ENCODE results near the gene PADI3. TPM values are rescaled to one million over a fixed set of nuclear protein-coding genes. Genes with fewer than 3 reads are reported as not detected.

Gene PADI3
- total RNA-seq, 1 experiment from 2014 or later, result 0.61 TPM

GRCh38 chr1:17228619-17229018, 20.3 kb upstream of the PADI3 start (continued):
- TF ChIP-seq ZNF317 (CRISPR knock-in tag; IDR thresholded peaks at IDR 0.05; ENCODE audit: borderline replicate concordance, low read depth), result no peak
- TF ChIP-seq SMAD4 (CRISPR knock-in tag; IDR thresholded peaks at IDR 0.05), result no peak
- no peak for TF ChIP-seq FOXP1 (CRISPR knock-in tag; IDR thresholded peaks at IDR 0.05; ENCODE audit: borderline replicate concordance)
- TF ChIP-seq NR3C1 (CRISPR knock-in tag; conservative IDR thresholded peaks at IDR 0.05; ENCODE audit: low read depth), result no peak
- no peak for TF ChIP-seq ZNF263 (CRISPR knock-in tag; IDR thresholded peaks at IDR 0.05; ENCODE audit: low read depth)
- no peak for TF ChIP-seq ZNF232 (CRISPR knock-in tag; IDR thresholded peaks at IDR 0.05)
- no peak for TF ChIP-seq ESRRA (CRISPR knock-in tag; IDR thresholded peaks at IDR 0.05; ENCODE audit: borderline replicate concordance)
- no peak for TF ChIP-seq MYBL2 (CRISPR knock-in tag; IDR thresholded peaks at IDR 0.05)

DNA sequence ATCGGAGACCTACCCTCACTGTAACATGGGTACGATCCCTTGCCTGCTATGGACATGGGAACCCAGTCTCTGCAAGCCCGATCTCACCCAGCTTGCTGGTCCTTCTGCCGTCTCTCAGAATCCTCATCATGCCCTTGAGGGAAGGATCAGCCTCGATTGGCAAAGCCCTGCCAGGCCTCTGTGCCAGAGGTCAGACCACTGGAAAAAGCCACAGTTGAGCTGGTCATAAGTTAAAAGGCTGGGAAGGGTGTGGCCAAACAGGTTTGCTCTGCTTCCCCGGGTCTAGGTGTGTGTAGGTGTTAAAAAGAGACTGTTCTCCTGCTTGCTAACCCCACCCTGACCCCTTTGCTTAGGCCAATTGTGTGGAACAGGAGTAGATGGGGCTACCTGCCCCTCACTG, 19.5 kb upstream of the PADI3 start:
- ATAC-seq (no peak), DNase-seq (ENCODE audit: low spot score) (no peak)
- Mint-ChIP-seq H3K27me3 (ENCODE audit: low read depth) (peaks cover 3% of the 10 kb centered on the region; the same call in 1 of the 2 replicates), H3K4me3 (no peak overlapping the region), H3K36me3 (no peaks in the 10 kb centered on the region), H3K9me3 (no peaks in the 10 kb centered on the region), H3K27ac (no peak overlapping the region), H3K4me1 (peaks cover 13% of the 10 kb centered on the region)
- ChIA-PET CTCF (interaction anchor here (2.6 kb wide), 1 partner anchor 103 kb away, joined by 10 read pairs; no protein-coding TSS in a partner anchor), POLR2A (no interaction called here)
- TF ChIP-seq RORB (CRISPR knock-in tag; IDR thresholded peaks at IDR 0.05) (no peak), JUN (CRISPR knock-in tag; IDR thresholded peaks at IDR 0.05) (no peak), ZNF121 (CRISPR knock-in tag; IDR thresholded peaks at IDR 0.05) (no peak)
- TF ChIP-seq, protein P1, sequence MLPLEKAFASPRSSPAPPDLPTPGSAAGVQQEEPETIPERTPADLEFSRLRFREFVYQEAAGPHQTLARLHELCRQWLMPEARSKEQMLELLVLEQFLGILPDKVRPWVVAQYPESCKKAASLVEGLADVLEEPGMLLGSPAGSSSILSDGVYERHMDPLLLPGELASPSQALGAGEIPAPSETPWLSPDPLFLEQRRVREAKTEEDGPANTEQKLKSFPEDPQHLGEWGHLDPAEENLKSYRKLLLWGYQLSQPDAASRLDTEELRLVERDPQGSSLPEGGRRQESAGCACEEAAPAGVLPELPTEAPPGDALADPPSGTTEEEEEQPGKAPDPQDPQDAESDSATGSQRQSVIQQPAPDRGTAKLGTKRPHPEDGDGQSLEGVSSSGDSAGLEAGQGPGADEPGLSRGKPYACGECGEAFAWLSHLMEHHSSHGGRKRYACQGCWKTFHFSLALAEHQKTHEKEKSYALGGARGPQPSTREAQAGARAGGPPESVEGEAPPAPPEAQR (CRISPR knock-in tag; IDR thresholded peaks at IDR 0.05), result no peak

DNA sequence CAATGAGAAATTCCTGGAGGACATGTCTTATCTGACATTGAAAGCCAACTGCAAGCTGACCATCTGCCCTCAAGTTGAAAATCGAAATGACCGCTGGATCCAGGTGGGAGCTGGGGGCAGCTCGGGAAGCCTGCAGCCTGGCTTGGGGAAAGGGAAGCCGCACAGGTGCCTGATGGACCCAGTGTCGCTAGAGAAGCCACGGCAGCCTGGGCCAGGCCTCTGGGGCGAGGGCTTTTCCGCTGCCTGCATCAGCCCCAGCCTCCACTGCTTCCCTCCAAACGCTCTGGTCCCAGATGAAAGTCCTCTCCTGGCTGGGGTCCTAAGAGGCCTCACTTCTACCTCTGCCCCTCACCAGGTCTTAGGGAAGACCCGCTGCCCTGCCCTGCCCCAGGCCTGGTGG, 18.8 kb upstream of the PADI3 start:
- CTCF ChIA-PET, result interaction anchor here (1.1 to 2.6 kb wide), 2 partner anchors 104 kb away, joined by 3 to 10 read pairs; no protein-coding TSS in a partner anchor
- H3K4me1 Mint-ChIP-seq, result peaks cover 13% of the 10 kb centered on the region

More for the DNA sequence above, 18.8 kb upstream of the PADI3 start:
- H3K27ac Mint-ChIP-seq, result no peak overlapping the region
- no peaks in the 10 kb centered on the region for H3K36me3 Mint-ChIP-seq
- H3K9me3 Mint-ChIP-seq, result no peaks in the 10 kb centered on the region
- H3K27me3 Mint-ChIP-seq (ENCODE audit: low read depth), result peaks cover 3% of the 10 kb centered on the region; the same call in 1 of the 2 replicates
- TF ChIP-seq ZNF263 (CRISPR knock-in tag; IDR thresholded peaks at IDR 0.05; ENCODE audit: low read depth), result no peak
- TF ChIP-seq ZNF232 (CRISPR knock-in tag; IDR thresholded peaks at IDR 0.05), result no peak
- TF ChIP-seq, protein P1 (CRISPR knock-in tag; IDR thresholded peaks at IDR 0.05), result no peak
- TF ChIP-seq, protein P2, sequence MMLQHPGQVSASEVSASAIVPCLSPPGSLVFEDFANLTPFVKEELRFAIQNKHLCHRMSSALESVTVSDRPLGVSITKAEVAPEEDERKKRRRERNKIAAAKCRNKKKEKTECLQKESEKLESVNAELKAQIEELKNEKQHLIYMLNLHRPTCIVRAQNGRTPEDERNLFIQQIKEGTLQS (CRISPR knock-in tag; conservative IDR thresholded peaks at IDR 0.05), result no peak
- no peak for TF ChIP-seq TEAD1 (CRISPR knock-in tag; IDR thresholded peaks at IDR 0.05)
- no peak for TF ChIP-seq ZNF423 (CRISPR knock-in tag; IDR thresholded peaks at IDR 0.05)
- no peak for TF ChIP-seq ESRRA (CRISPR knock-in tag; IDR thresholded peaks at IDR 0.05; ENCODE audit: borderline replicate concordance)
- no peak for TF ChIP-seq ZNF219 (CRISPR knock-in tag; IDR thresholded peaks at IDR 0.05; ENCODE audit: borderline replicate concordance)
- no peak for TF ChIP-seq NFYB (CRISPR knock-in tag; conservative IDR thresholded peaks at IDR 0.05; ENCODE audit: low read depth)
- TF ChIP-seq, protein P3, sequence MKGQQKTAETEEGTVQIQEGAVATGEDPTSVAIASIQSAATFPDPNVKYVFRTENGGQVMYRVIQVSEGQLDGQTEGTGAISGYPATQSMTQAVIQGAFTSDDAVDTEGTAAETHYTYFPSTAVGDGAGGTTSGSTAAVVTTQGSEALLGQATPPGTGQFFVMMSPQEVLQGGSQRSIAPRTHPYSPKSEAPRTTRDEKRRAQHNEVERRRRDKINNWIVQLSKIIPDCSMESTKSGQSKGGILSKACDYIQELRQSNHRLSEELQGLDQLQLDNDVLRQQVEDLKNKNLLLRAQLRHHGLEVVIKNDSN (CRISPR knock-in tag; IDR thresholded peaks at IDR 0.05), result no peak
- TF ChIP-seq EMX1 (CRISPR knock-in tag; IDR thresholded peaks at IDR 0.05), result no peak
- no peak for TF ChIP-seq ZNF416 (CRISPR knock-in tag; IDR thresholded peaks at IDR 0.05)
- TF ChIP-seq, protein P4, sequence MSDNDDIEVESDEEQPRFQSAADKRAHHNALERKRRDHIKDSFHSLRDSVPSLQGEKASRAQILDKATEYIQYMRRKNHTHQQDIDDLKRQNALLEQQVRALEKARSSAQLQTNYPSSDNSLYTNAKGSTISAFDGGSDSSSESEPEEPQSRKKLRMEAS (CRISPR knock-in tag; IDR thresholded peaks at IDR 0.05), result no peak
- no peak for TF ChIP-seq NFATC4 (CRISPR knock-in tag; IDR thresholded peaks at IDR 0.05)
- no peak for TF ChIP-seq ATF1 (CRISPR knock-in tag; IDR thresholded peaks at IDR 0.05)
- TF ChIP-seq FOXP1 (CRISPR knock-in tag; IDR thresholded peaks at IDR 0.05; ENCODE audit: borderline replicate concordance), result no peak
- TF ChIP-seq, protein P5, sequence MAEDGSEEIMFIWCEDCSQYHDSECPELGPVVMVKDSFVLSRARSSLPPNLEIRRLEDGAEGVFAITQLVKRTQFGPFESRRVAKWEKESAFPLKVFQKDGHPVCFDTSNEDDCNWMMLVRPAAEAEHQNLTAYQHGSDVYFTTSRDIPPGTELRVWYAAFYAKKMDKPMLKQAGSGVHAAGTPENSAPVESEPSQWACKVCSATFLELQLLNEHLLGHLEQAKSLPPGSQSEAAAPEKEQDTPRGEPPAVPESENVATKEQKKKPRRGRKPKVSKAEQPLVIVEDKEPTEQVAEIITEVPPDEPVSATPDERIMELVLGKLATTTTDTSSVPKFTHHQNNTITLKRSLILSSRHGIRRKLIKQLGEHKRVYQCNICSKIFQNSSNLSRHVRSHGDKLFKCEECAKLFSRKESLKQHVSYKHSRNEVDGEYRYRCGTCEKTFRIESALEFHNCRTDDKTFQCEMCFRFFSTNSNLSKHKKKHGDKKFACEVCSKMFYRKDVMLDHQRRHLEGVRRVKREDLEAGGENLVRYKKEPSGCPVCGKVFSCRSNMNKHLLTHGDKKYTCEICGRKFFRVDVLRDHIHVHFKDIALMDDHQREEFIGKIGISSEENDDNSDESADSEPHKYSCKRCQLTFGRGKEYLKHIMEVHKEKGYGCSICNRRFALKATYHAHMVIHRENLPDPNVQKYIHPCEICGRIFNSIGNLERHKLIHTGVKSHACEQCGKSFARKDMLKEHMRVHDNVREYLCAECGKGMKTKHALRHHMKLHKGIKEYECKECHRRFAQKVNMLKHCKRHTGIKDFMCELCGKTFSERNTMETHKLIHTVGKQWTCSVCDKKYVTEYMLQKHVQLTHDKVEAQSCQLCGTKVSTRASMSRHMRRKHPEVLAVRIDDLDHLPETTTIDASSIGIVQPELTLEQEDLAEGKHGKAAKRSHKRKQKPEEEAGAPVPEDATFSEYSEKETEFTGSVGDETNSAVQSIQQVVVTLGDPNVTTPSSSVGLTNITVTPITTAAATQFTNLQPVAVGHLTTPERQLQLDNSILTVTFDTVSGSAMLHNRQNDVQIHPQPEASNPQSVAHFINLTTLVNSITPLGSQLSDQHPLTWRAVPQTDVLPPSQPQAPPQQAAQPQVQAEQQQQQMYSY (CRISPR knock-in tag; IDR thresholded peaks at IDR 0.05), result no peak
- POLR2A ChIA-PET, result no interaction called here
- no peak overlapping the region for H3K4me3 Mint-ChIP-seq
- DNase-seq (ENCODE audit: low spot score) (no peak), ATAC-seq (no peak)

All from WTC11 (cell line).